Renal pelvis (tissue), 4 donors: ENCODE results near the gene ANKRD12. TPM values are rescaled to one million over a fixed set of nuclear protein-coding genes. Genes with fewer than 3 reads are reported as not detected.
A peak's percentile ranks its signal among the peaks of the same experiment; 100 is the strongest.
"Not testable (repeated sequence)": the region's sequence is repeated elsewhere in the genome, so short reads cannot be mapped to it uniquely, and the experiment has no call there.

Experiments
- DNase-seq: peaks from one replicate; pipeline ENCODE4 v3.0.0-alpha.2; 2013
- polyA plus RNA-seq, 3 donors: library from polyadenylated mRNA; unstranded; fragments of 120-200 nt; gene quantifications; one replicate each; pipeline ENCODE4 v1.2.1, GENCODE V29; 2013; ENCODE audit not compliant: insufficient read length in 3 of 3

ANKRD12 gene
- polyA plus RNA-seq, 3 donors = 28.7 to 30.7 (median 29.9) TPM

GRCh38 chr18:9140381-9140780 is 3.8 kb downstream of the ANKRD12 start:
- DNase-seq = no peak

- DNase-seq = no peak
Observed at GRCh38 chr18:9140984-9141383, 4.4 kb downstream of the ANKRD12 start.

- no peak for DNase-seq
Observed at GRCh38 chr18:9146224-9146623, 9.6 kb downstream of the ANKRD12 start.

GRCh38 chr18:9147440-9148202 is 11.0 kb downstream of the ANKRD12 start:
- peak; percentile 53 for DNase-seq

GRCh38 chr18:9148203-9148552 is 11.6 kb downstream of the ANKRD12 start:
- no peak for DNase-seq

- no peak for DNase-seq
Observed at GRCh38 chr18:9150121-9150520, 13.5 kb downstream of the ANKRD12 start.

GRCh38 chr18:9153256-9153655 is 16.7 kb downstream of the ANKRD12 start:
- no peak for DNase-seq

- no peak for DNase-seq
Observed at GRCh38 chr18:9156604-9157249, 20.1 kb downstream of the ANKRD12 start.

- no peak for DNase-seq
Observed at GRCh38 chr18:9157806-9158205, 21.2 kb downstream of the ANKRD12 start.

- no peak for DNase-seq
Observed at GRCh38 chr18:9160014-9160413, 23.4 kb downstream of the ANKRD12 start.

- DNase-seq = not testable (repeated sequence)
Observed at GRCh38 chr18:9162663-9163062, 26.1 kb downstream of the ANKRD12 start.

GRCh38 chr18:9164149-9164548 is 27.6 kb downstream of the ANKRD12 start:
- not testable (repeated sequence) for DNase-seq

- not testable (repeated sequence) for DNase-seq
Observed at GRCh38 chr18:9165883-9166282, 29.3 kb downstream of the ANKRD12 start.

- DNase-seq = not testable (repeated sequence)
Observed at GRCh38 chr18:9169515-9169914, 32.9 kb downstream of the ANKRD12 start.

- DNase-seq = not testable (repeated sequence)
Observed at GRCh38 chr18:9171919-9172318, 35.3 kb downstream of the ANKRD12 start.

- DNase-seq = no peak
Observed at GRCh38 chr18:9172506-9173127, 36.0 kb downstream of the ANKRD12 start.

GRCh38 chr18:9173770-9174233 is 37.2 kb downstream of the ANKRD12 start:
- no peak for DNase-seq

- DNase-seq = no peak
Observed at GRCh38 chr18:9174302-9174701, 37.7 kb downstream of the ANKRD12 start.

GRCh38 chr18:9175115-9175514 is 38.5 kb downstream of the ANKRD12 start:
- DNase-seq = no peak

- DNase-seq = no peak
Observed at GRCh38 chr18:9177031-9177430, 40.5 kb downstream of the ANKRD12 start.

- DNase-seq = no peak
Observed at GRCh38 chr18:9177466-9177865, 40.9 kb downstream of the ANKRD12 start.

GRCh38 chr18:9178557-9178956 is 42.0 kb downstream of the ANKRD12 start:
- DNase-seq = no peak

GRCh38 chr18:9181275-9181674 is 44.7 kb downstream of the ANKRD12 start:
- no peak for DNase-seq
